DOHH2 (cell line): ENCODE results near the gene SAMD5.

ENCODE experiments used
- EZH2phosphoT487 ChIP-seq: fragments of 200-600 bp; sonication (generic); IDR thresholded peaks from 2 replicates; pipeline ENCODE4 v1.6.1; 2017; ENCODE audit warnings: borderline replicate concordance, mild to moderate bottlenecking, antibody characterized with exemption, low read length, moderate library complexity, mixed read lengths
- TF ChIP-seq, protein P1 (sequence below): fragments of 200-600 bp; sonication (generic); IDR thresholded peaks from one replicate; pipeline ENCODE4 v1.5.1; 2014; ENCODE audit warnings: antibody characterized with exemption, mild to moderate bottlenecking, low read depth, low read length; ENCODE audit not compliant: poor library complexity, severe bottlenecking

- TF ChIP-seq, protein P1, sequence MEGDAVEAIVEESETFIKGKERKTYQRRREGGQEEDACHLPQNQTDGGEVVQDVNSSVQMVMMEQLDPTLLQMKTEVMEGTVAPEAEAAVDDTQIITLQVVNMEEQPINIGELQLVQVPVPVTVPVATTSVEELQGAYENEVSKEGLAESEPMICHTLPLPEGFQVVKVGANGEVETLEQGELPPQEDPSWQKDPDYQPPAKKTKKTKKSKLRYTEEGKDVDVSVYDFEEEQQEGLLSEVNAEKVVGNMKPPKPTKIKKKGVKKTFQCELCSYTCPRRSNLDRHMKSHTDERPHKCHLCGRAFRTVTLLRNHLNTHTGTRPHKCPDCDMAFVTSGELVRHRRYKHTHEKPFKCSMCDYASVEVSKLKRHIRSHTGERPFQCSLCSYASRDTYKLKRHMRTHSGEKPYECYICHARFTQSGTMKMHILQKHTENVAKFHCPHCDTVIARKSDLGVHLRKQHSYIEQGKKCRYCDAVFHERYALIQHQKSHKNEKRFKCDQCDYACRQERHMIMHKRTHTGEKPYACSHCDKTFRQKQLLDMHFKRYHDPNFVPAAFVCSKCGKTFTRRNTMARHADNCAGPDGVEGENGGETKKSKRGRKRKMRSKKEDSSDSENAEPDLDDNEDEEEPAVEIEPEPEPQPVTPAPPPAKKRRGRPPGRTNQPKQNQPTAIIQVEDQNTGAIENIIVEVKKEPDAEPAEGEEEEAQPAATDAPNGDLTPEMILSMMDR, result peak; percentile 67
- TF ChIP-seq EZH2phosphoT487, result no peak
These were observed 1.8 kb upstream of the SAMD5 start for GRCh38 chr6:147506704-147507114.
